IMR-90 (cell line): Measurements from ENCODE around the gene CACNA1D. TPM values are rescaled to one million over a fixed set of nuclear protein-coding genes. Genes with fewer than 3 reads are reported as not detected.

Experiments used
- ATAC-seq: fragments of 200-7000 bp; cut with Tn5 transposase; 2 replicates; pipeline ENCODE4 v1.9.1; 2020; ENCODE audit warnings: low read depth, mild to moderate bottlenecking, moderate library complexity
- BruUV-seq: library from RNA; stranded (reverse); fragments of 400-500 nt; replicated peaks from 2 replicates; lab custom pipeline; 2021; lab: Mats Ljungman, UMichigan
- CTCF ChIA-PET: fragments of 300-600 bp; formaldehyde crosslinking; extraction: SDS; loops from one replicate; lab custom pipeline; 2021; ENCODE audit warnings: antibody characterized with exemption; lab: Yijun Ruan, JAX
- POLR2A ChIA-PET: fragments of 300-600 bp; sonication (Branson Sonifier 250); formaldehyde crosslinking; loops from one replicate; lab custom pipeline; 2022; ENCODE audit warnings: antibody characterized with exemption; ENCODE audit not compliant: unreplicated experiment; lab: Charles Lee
- DNase-seq: peaks from one replicate; pipeline ENCODE4 v3.0.0; 2013
- H2AFZ ChIP-seq: replicated peaks from 2 replicates; pipeline ENCODE3; 2013; ENCODE audit warnings: low read length, mild to moderate bottlenecking; ENCODE audit not compliant: poor library complexity
- H2AK5ac ChIP-seq: 2 replicates; pipeline ENCODE4 v1.6.1; 2013; ENCODE audit warnings: low read depth, low read length, inconsistent platforms
- H2AK9ac ChIP-seq: replicated peaks from 2 replicates; pipeline ENCODE3; 2013; ENCODE audit warnings: mild to moderate bottlenecking, low read depth, low read length, moderate library complexity; ENCODE audit not compliant: poor library complexity
- H2BK120ac ChIP-seq: 2 replicates; pipeline ENCODE4 v1.6.1; 2013; ENCODE audit warnings: low read depth, low read length, inconsistent platforms
- H2BK15ac ChIP-seq: 3 replicates; pipeline ENCODE4 v1.6.1; 2013; ENCODE audit warnings: low read depth, low read length, inconsistent platforms
- H2BK20ac ChIP-seq: 2 replicates; pipeline ENCODE4 v1.6.1; 2013; ENCODE audit warnings: low read depth, mild to moderate bottlenecking, inconsistent platforms, low read length, moderate library complexity
- H2BK5ac ChIP-seq: 2 replicates; pipeline ENCODE4 v1.6.1; 2013; ENCODE audit warnings: mild to moderate bottlenecking, low read depth, low read length, inconsistent platforms; ENCODE audit not compliant: poor library complexity, severe bottlenecking
- H3K14ac ChIP-seq: replicated peaks from 2 replicates; pipeline ENCODE4 v1.6.1; 2013; ENCODE audit warnings: low read depth, low read length, inconsistent platforms
- H3K18ac ChIP-seq: 2 replicates; pipeline ENCODE4 v1.6.1; 2013; ENCODE audit warnings: low read depth, low read length, control low read depth
- H3K23ac ChIP-seq: 2 replicates; pipeline ENCODE4 v1.6.1; 2013; ENCODE audit warnings: low read depth, low read length, inconsistent platforms
- H3K27ac ChIP-seq: 2 replicates; pipeline ENCODE4 v1.5.1; 2013; ENCODE audit warnings: mild to moderate bottlenecking, control low read depth, low read length; ENCODE audit not compliant: insufficient read depth
- H3K27me3 ChIP-seq: 2 replicates; pipeline ENCODE4 v1.6.1; 2013; ENCODE audit warnings: low read length; ENCODE audit not compliant: control insufficient read depth, insufficient read depth
- H3K36me3 ChIP-seq: 2 replicates; pipeline ENCODE4 v1.6.1; 2013; ENCODE audit warnings: low read length, mixed read lengths; ENCODE audit not compliant: control insufficient read depth, insufficient read depth
- H3K4ac ChIP-seq: 2 replicates; pipeline ENCODE4 v1.6.1; 2013; ENCODE audit warnings: low read depth, low read length, inconsistent platforms
- H3K4me1 ChIP-seq: 2 replicates; pipeline ENCODE4 v1.6.1; 2013; ENCODE audit warnings: low read length, mixed read lengths; ENCODE audit not compliant: control insufficient read depth, insufficient read depth
- H3K4me2 ChIP-seq: 2 replicates; pipeline ENCODE4 v1.6.1; 2013; ENCODE audit warnings: low read depth, mild to moderate bottlenecking, control low read depth, low read length, moderate library complexity
- H3K4me3 ChIP-seq: 2 replicates; pipeline ENCODE4 v1.5.1; 2013; ENCODE audit warnings: low read depth, mild to moderate bottlenecking, control low read depth, low read length, moderate library complexity; ENCODE audit not compliant: insufficient read depth
- H3K56ac ChIP-seq: 2 replicates; pipeline ENCODE4 v1.6.1; 2013; ENCODE audit warnings: low read length, inconsistent platforms; ENCODE audit not compliant: insufficient read depth; ENCODE audit errors: extremely low read depth
- H3K79me1 ChIP-seq, 2 experiments: 2 replicates each; pipeline ENCODE4 v1.6.1; 2013; ENCODE audit warnings: low read length in 2 of 2, inconsistent platforms in 1 of 2, low read depth in 1 of 2
- H3K9ac ChIP-seq: 2 replicates; pipeline ENCODE4 v1.6.1; 2013; ENCODE audit warnings: low read depth, low read length, control low read depth
- H3K9me1 ChIP-seq: 2 replicates; pipeline ENCODE4 v1.6.1; 2013; ENCODE audit warnings: low read length, inconsistent platforms; ENCODE audit not compliant: insufficient read depth
- H3K9me3 ChIP-seq: 2 replicates; pipeline ENCODE4 v1.6.1; 2013; ENCODE audit warnings: low read length; ENCODE audit not compliant: control insufficient read depth, insufficient read depth
- H4K20me1 ChIP-seq: 2 replicates; pipeline ENCODE4 v1.6.1; 2013; ENCODE audit warnings: low read length, inconsistent platforms; ENCODE audit not compliant: insufficient read depth
- H4K5ac ChIP-seq: 2 replicates; pipeline ENCODE4 v1.6.1; 2013; ENCODE audit warnings: mild to moderate bottlenecking, low read depth, low read length, control low read depth
- H4K8ac ChIP-seq, 2 experiments: 2 replicates each; pipeline ENCODE4 v1.6.1; 2013; ENCODE audit warnings: low read depth in 2 of 2, low read length in 2 of 2, control low read depth in 1 of 2, inconsistent platforms in 1 of 2
- H4K91ac ChIP-seq: 2 replicates; pipeline ENCODE4 v1.6.1; 2013; ENCODE audit warnings: low read depth, low read length, inconsistent platforms; ENCODE audit not compliant: insufficient read depth
- FOS ChIP-seq: fragments of 150-350 bp; IDR thresholded peaks from 2 replicates; pipeline ENCODE4 v1.6.1; 2016; ENCODE audit warnings: low read depth, low read length
- WGBS, 2 experiments: methylation state at CpG; one replicate each; pipeline versions ENCODE4 v1.1.5 to v1.1.7; 2013; ENCODE audit warnings: missing lambda C conversion rate in 2 of 2; ENCODE audit not compliant: insufficient read length in 1 of 2; ENCODE audit errors: extremely low coverage in 2 of 2; 5-methylcytosine and 5-hydroxymethylcytosine counted together
- dilution Hi-C: fragments of 300-500 bp; cut with HindIII; formaldehyde crosslinking; loops from one replicate; pipeline ENCODE4 v1.14.3; 2018; ENCODE audit warnings: low sequenced_read_pairs; ENCODE audit not compliant: unreplicated experiment
- in situ Hi-C: fragments of 300-500 bp; cut with MboI; formaldehyde crosslinking; loops from 3 replicates; pipeline ENCODE4 v1.14.3; 2019; ENCODE audit warnings: low sequenced_read_pairs, inconsistent platforms, mixed read lengths
- intact Hi-C: fragments of 100-400 bp; cut with micrococcal nuclease; formaldehyde crosslinking; loops from 2 replicates; pipeline ENCODE4 v1.10.0; 2022
- polyA plus RNA-seq, 3 experiments: library from polyadenylated mRNA; depleted of rRNA; stranded (reverse); fragments of >200 nt; gene quantifications; 2 replicates each; pipeline ENCODE4 v1.2.3, GENCODE V29; 2012; ENCODE audit warnings: low replicate concordance in 1 of 3
- total RNA-seq: library from RNA; depleted of rRNA; stranded (reverse); fragments of >200 nt; gene quantifications from 2 replicates; pipeline ENCODE4 v1.2.3, GENCODE V29; 2012

Gene CACNA1D
- total and polyA plus RNA-seq, 2 of the 4 experiments (the other 2 are of a cell fraction), result 0.07 TPM; not detected in 1

DNA sequence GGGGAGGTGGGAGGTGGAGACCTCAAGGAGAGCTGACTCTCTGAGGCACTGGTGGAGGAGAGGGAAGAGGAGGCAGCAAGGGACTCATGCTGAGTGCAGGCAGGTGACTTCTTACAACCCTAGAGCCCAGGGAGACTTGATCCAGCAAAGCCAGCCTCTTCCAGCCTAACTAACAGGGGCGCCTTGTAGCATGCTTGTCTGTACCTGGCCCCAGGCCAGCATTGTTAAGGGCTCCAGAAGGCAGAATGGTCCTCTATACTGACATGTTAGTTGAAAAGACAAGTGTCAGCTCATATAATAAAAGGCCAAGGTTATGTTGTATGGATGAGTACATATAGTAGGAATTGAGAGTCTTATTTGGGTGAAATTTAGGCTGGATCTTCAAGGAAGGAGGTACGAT lies 286.4 kb downstream of the CACNA1D start:
- H3K56ac ChIP-seq, result no peak overlapping the region
- H3K27ac ChIP-seq, result no peak overlapping the region
- no peak overlapping the region for H2BK20ac ChIP-seq
- H2AK9ac ChIP-seq, result no peak overlapping the region
- no peak overlapping the region for H3K9ac ChIP-seq
- dilution Hi-C loops, result no loop called here
- ChIA-PET CTCF (interaction anchor here (1.5 kb wide), 1 partner anchor 10 kb away, joined by 4 read pairs; no protein-coding TSS in a partner anchor), POLR2A (no interaction called here)
- no peak overlapping the region for H3K4me2 ChIP-seq
- ATAC-seq, result no peak
- BruUV-seq, result no TSS peak
- no peak overlapping the region for H3K14ac ChIP-seq
- DNase-seq, result no peak
- no peak overlapping the region for H3K4ac ChIP-seq
- H3K18ac ChIP-seq, result no peak overlapping the region
- H4K20me1 ChIP-seq, result no peaks in the 10 kb centered on the region
- H3K4me3 ChIP-seq, result no peak overlapping the region
- H3K9me1 ChIP-seq, result no peaks in the 10 kb centered on the region
- H4K8ac ChIP-seq, result no peak overlapping the region
- peaks cover 6% of the 10 kb centered on the region; the same call in 1 of the 2 replicates for H3K4me1 ChIP-seq
- H3K79me1 ChIP-seq, result no peaks in the 10 kb centered on the region
- 57% methylated on average over 1 of the region's 2 CpGs; no CpG with 5 or more reads in 1 of the 2 experiments for WGBS, 2 experiments
- intact Hi-C loops, result no loop called here
- H2BK15ac ChIP-seq, result no peak overlapping the region
- no peak overlapping the region for H2AK5ac ChIP-seq
- H3K27me3 ChIP-seq, result peaks cover 15% of the 10 kb centered on the region; the same call in 1 of the 2 replicates
- no peak overlapping the region for H2AFZ ChIP-seq
- H3K36me3 ChIP-seq, result no peaks in the 10 kb centered on the region
- H4K5ac ChIP-seq, result no peak overlapping the region
- H2BK120ac ChIP-seq, result no peak overlapping the region
- in situ Hi-C loops, result no loop called here
- H4K91ac ChIP-seq, result no peak overlapping the region
- H3K9me3 ChIP-seq, result no peaks in the 10 kb centered on the region
- TF ChIP-seq FOS, result no peak
- H2BK5ac ChIP-seq, result no peak overlapping the region
- H3K23ac ChIP-seq, result no peak overlapping the region
